IMR-90 (cell line): ENCODE measurements around the gene EZR. TPM values are rescaled to one million over a fixed set of nuclear protein-coding genes. Genes with fewer than 3 reads are reported as not detected.
A peak's percentile ranks its signal among the peaks of the same experiment; 100 is the strongest.

Experiments
- ATAC-seq: fragments of 200-7000 bp; cut with Tn5 transposase; 2 replicates; pipeline ENCODE4 v1.9.1; 2020; ENCODE audit warnings: low read depth, mild to moderate bottlenecking, moderate library complexity
- BruUV-seq: library from RNA; stranded (reverse); fragments of 400-500 nt; replicated peaks from 2 replicates; lab custom pipeline; 2021; lab: Mats Ljungman, UMichigan
- CTCF ChIA-PET: fragments of 300-600 bp; formaldehyde crosslinking; extraction: SDS; loops from one replicate; lab custom pipeline; 2021; ENCODE audit warnings: antibody characterized with exemption; lab: Yijun Ruan, JAX
- POLR2A ChIA-PET: fragments of 300-600 bp; sonication (Branson Sonifier 250); formaldehyde crosslinking; loops from one replicate; lab custom pipeline; 2022; ENCODE audit warnings: antibody characterized with exemption; ENCODE audit not compliant: unreplicated experiment; lab: Charles Lee
- DNase-seq: peaks from one replicate; pipeline ENCODE4 v3.0.0; 2013
- H2AFZ ChIP-seq: replicated peaks from 2 replicates; pipeline ENCODE3; 2013; ENCODE audit warnings: low read length, mild to moderate bottlenecking; ENCODE audit not compliant: poor library complexity
- H2AK5ac ChIP-seq: 2 replicates; pipeline ENCODE4 v1.6.1; 2013; ENCODE audit warnings: low read depth, low read length, inconsistent platforms
- H2AK9ac ChIP-seq: replicated peaks from 2 replicates; pipeline ENCODE3; 2013; ENCODE audit warnings: mild to moderate bottlenecking, low read depth, low read length, moderate library complexity; ENCODE audit not compliant: poor library complexity
- H2BK120ac ChIP-seq: 2 replicates; pipeline ENCODE4 v1.6.1; 2013; ENCODE audit warnings: low read depth, low read length, inconsistent platforms
- H2BK15ac ChIP-seq: 3 replicates; pipeline ENCODE4 v1.6.1; 2013; ENCODE audit warnings: low read depth, low read length, inconsistent platforms
- H2BK20ac ChIP-seq: 2 replicates; pipeline ENCODE4 v1.6.1; 2013; ENCODE audit warnings: low read depth, mild to moderate bottlenecking, inconsistent platforms, low read length, moderate library complexity
- H2BK5ac ChIP-seq: 2 replicates; pipeline ENCODE4 v1.6.1; 2013; ENCODE audit warnings: mild to moderate bottlenecking, low read depth, low read length, inconsistent platforms; ENCODE audit not compliant: poor library complexity, severe bottlenecking
- H3K14ac ChIP-seq: replicated peaks from 2 replicates; pipeline ENCODE4 v1.6.1; 2013; ENCODE audit warnings: low read depth, low read length, inconsistent platforms
- H3K18ac ChIP-seq: 2 replicates; pipeline ENCODE4 v1.6.1; 2013; ENCODE audit warnings: low read depth, low read length, control low read depth
- H3K23ac ChIP-seq: 2 replicates; pipeline ENCODE4 v1.6.1; 2013; ENCODE audit warnings: low read depth, low read length, inconsistent platforms
- H3K27ac ChIP-seq: 2 replicates; pipeline ENCODE4 v1.5.1; 2013; ENCODE audit warnings: mild to moderate bottlenecking, control low read depth, low read length; ENCODE audit not compliant: insufficient read depth
- H3K27me3 ChIP-seq: 2 replicates; pipeline ENCODE4 v1.6.1; 2013; ENCODE audit warnings: low read length; ENCODE audit not compliant: control insufficient read depth, insufficient read depth
- H3K36me3 ChIP-seq: 2 replicates; pipeline ENCODE4 v1.6.1; 2013; ENCODE audit warnings: low read length, mixed read lengths; ENCODE audit not compliant: control insufficient read depth, insufficient read depth
- H3K4ac ChIP-seq: 2 replicates; pipeline ENCODE4 v1.6.1; 2013; ENCODE audit warnings: low read depth, low read length, inconsistent platforms
- H3K4me1 ChIP-seq: 2 replicates; pipeline ENCODE4 v1.6.1; 2013; ENCODE audit warnings: low read length, mixed read lengths; ENCODE audit not compliant: control insufficient read depth, insufficient read depth
- H3K4me2 ChIP-seq: 2 replicates; pipeline ENCODE4 v1.6.1; 2013; ENCODE audit warnings: low read depth, mild to moderate bottlenecking, control low read depth, low read length, moderate library complexity
- H3K4me3 ChIP-seq: 2 replicates; pipeline ENCODE4 v1.5.1; 2013; ENCODE audit warnings: low read depth, mild to moderate bottlenecking, control low read depth, low read length, moderate library complexity; ENCODE audit not compliant: insufficient read depth
- H3K56ac ChIP-seq: 2 replicates; pipeline ENCODE4 v1.6.1; 2013; ENCODE audit warnings: low read length, inconsistent platforms; ENCODE audit not compliant: insufficient read depth; ENCODE audit errors: extremely low read depth
- H3K79me1 ChIP-seq, 2 experiments: 2 replicates each; pipeline ENCODE4 v1.6.1; 2013; ENCODE audit warnings: low read length in 2 of 2, inconsistent platforms in 1 of 2, low read depth in 1 of 2
- H3K9ac ChIP-seq: 2 replicates; pipeline ENCODE4 v1.6.1; 2013; ENCODE audit warnings: low read depth, low read length, control low read depth
- H3K9me1 ChIP-seq: 2 replicates; pipeline ENCODE4 v1.6.1; 2013; ENCODE audit warnings: low read length, inconsistent platforms; ENCODE audit not compliant: insufficient read depth
- H3K9me3 ChIP-seq: 2 replicates; pipeline ENCODE4 v1.6.1; 2013; ENCODE audit warnings: low read length; ENCODE audit not compliant: control insufficient read depth, insufficient read depth
- H4K20me1 ChIP-seq: 2 replicates; pipeline ENCODE4 v1.6.1; 2013; ENCODE audit warnings: low read length, inconsistent platforms; ENCODE audit not compliant: insufficient read depth
- H4K5ac ChIP-seq: 2 replicates; pipeline ENCODE4 v1.6.1; 2013; ENCODE audit warnings: mild to moderate bottlenecking, low read depth, low read length, control low read depth
- H4K8ac ChIP-seq, 2 experiments: 2 replicates each; pipeline ENCODE4 v1.6.1; 2013; ENCODE audit warnings: low read depth in 2 of 2, low read length in 2 of 2, control low read depth in 1 of 2, inconsistent platforms in 1 of 2
- H4K91ac ChIP-seq: 2 replicates; pipeline ENCODE4 v1.6.1; 2013; ENCODE audit warnings: low read depth, low read length, inconsistent platforms; ENCODE audit not compliant: insufficient read depth
- CHD1 ChIP-seq: IDR thresholded peaks from 2 replicates; pipeline ENCODE4 v1.6.1; 2012; ENCODE audit warnings: low read depth, low read length, improper control_type of control experiment
- RFX5 ChIP-seq: IDR thresholded peaks from 2 replicates; pipeline ENCODE4 v1.8.0; 2012; ENCODE audit warnings: low read depth, mild to moderate bottlenecking, low read length, moderate library complexity
- SMC3 ChIP-seq: fragments of 150-350 bp; IDR thresholded peaks from 2 replicates; pipeline ENCODE4 v1.6.1; 2016; ENCODE audit warnings: low read depth, mild to moderate bottlenecking, antibody characterized with exemption, low read length, moderate library complexity
- WGBS, 2 experiments: methylation state at CpG; one replicate each; pipeline versions ENCODE4 v1.1.5 to v1.1.7; 2013; ENCODE audit warnings: missing lambda C conversion rate in 2 of 2; ENCODE audit not compliant: insufficient read length in 1 of 2; ENCODE audit errors: extremely low coverage in 2 of 2; 5-methylcytosine and 5-hydroxymethylcytosine counted together
- dilution Hi-C: fragments of 300-500 bp; cut with HindIII; formaldehyde crosslinking; loops from one replicate; pipeline ENCODE4 v1.14.3; 2018; ENCODE audit warnings: low sequenced_read_pairs; ENCODE audit not compliant: unreplicated experiment
- in situ Hi-C: fragments of 300-500 bp; cut with MboI; formaldehyde crosslinking; loops from 3 replicates; pipeline ENCODE4 v1.14.3; 2019; ENCODE audit warnings: low sequenced_read_pairs, inconsistent platforms, mixed read lengths
- intact Hi-C: fragments of 100-400 bp; cut with micrococcal nuclease; formaldehyde crosslinking; loops from 2 replicates; pipeline ENCODE4 v1.10.0; 2022
- polyA plus RNA-seq, 3 experiments: library from polyadenylated mRNA; depleted of rRNA; stranded (reverse); fragments of >200 nt; gene quantifications; 2 replicates each; pipeline ENCODE4 v1.2.3, GENCODE V29; 2012; ENCODE audit warnings: low replicate concordance in 1 of 3
- total RNA-seq: library from RNA; depleted of rRNA; stranded (reverse); fragments of >200 nt; gene quantifications from 2 replicates; pipeline ENCODE4 v1.2.3, GENCODE V29; 2012

Gene EZR
- total and polyA plus RNA-seq, 2 of the 4 experiments (the other 2 are of a cell fraction): 83.8 to 145 TPM

DNA sequence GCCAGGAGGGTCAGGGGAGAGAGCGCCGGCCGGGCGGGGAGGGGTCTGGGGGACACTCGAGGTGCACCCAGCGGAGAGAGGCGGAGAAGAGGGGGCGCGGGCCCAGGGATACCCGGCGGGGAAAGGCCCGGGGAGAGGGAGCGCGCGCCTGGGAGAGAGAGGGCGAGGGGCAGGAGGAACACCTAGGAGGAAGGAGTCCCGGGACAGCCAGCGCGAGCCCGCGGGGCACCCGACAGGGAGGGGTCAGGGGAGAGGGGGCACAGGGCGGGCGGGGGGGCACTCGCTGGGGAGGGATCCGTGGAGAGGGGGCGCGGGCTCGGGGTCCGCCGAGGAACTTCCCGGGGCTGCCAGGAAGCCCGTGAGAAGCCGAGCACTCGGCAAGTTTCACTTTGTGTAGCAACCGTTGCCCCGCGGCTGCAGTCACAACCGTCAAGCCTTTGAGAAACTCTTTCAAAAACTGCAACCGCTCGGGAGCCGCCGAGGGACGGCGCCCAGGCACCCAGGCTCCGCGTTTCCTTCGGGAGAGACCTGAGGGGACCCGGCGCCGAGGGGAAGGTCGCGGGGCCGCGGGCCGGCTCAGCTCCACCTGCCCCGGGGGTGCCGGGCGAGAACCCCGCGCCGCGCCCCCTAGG is 471 bp downstream of the EZR start:
- no TSS peak for BruUV-seq
- no peaks in the 10 kb centered on the region for H3K36me3 ChIP-seq
- dilution Hi-C loops: no loop called here
- TF ChIP-seq RFX5 (no peak), CHD1 (no peak), SMC3 (no peak)
- no peaks in the 10 kb centered on the region for H3K9me3 ChIP-seq
- H3K4me3 ChIP-seq: peak overlapping the region; percentile 70
- H2BK120ac ChIP-seq: no peak overlapping the region
- H3K9ac ChIP-seq: peak overlapping the region; percentile 10; the same call in 1 of the 2 replicates
- no peak overlapping the region for H3K14ac ChIP-seq
- H3K4me1 ChIP-seq: peaks cover 12% of the 10 kb centered on the region
- WGBS, 2 experiments: 0% methylated on average over 31 of the region's 63 CpGs; no CpG with 5 or more reads in 1 of the 2 experiments
- H3K4me2 ChIP-seq: peak overlapping the region; percentile 13; the same call in 1 of the 2 replicates
- DNase-seq (peak; percentile 65), ATAC-seq (peak; percentile 57)
- ChIA-PET CTCF (no interaction called here), POLR2A (no interaction called here)
- peaks cover 14% of the 10 kb centered on the region; the same call in 1 of the 2 replicates for H4K20me1 ChIP-seq
- H3K79me1 ChIP-seq: peaks cover 16 to 38% of the 10 kb centered on the region in 2 experiments; a peak in 3 of 4 replicates
- H3K23ac ChIP-seq: no peak overlapping the region
- in situ Hi-C loops: no loop called here
- H4K5ac ChIP-seq: no peak overlapping the region
- H3K18ac ChIP-seq: no peak overlapping the region
- no peak overlapping the region for H2AK9ac ChIP-seq
- no peak overlapping the region; the same call in 1 of the 2 replicates for H3K4ac ChIP-seq
- no peak overlapping the region; a peak in 1 of 4 replicates for H4K8ac ChIP-seq
- H3K56ac ChIP-seq: peak overlapping the region; percentile 26; the same call in 1 of the 2 replicates
- H2AK5ac ChIP-seq: no peak overlapping the region
- H2BK15ac ChIP-seq: no peak overlapping the region
- no peak overlapping the region for H4K91ac ChIP-seq
- peak overlapping the region; percentile 61 for H2BK5ac ChIP-seq
- intact Hi-C loops: loop anchor here (1.0 kb wide), 1 partner anchor 154 kb away; no protein-coding TSS in a partner anchor
- H3K27me3 ChIP-seq: no peaks in the 10 kb centered on the region
- peaks cover 9% of the 10 kb centered on the region; the same call in 1 of the 2 replicates for H3K9me1 ChIP-seq
- peak overlapping the region; percentile 99 for H2AFZ ChIP-seq
- H3K27ac ChIP-seq: peak overlapping the region; percentile 67
- no peak overlapping the region for H2BK20ac ChIP-seq
